Stimulated activated CD8-positive, alpha-beta memory T cell treated with anti-CD3 and anti-CD28 coated beads, Interleukin-12 subunit alpha, Interleukin-12 subunit beta, amount 100 ng/mL, for 24 hours (primary cell): Measurements from ENCODE around the gene PPP1R2C.

Source experiments
- DNase-seq: peaks from one replicate; pipeline ENCODE4 v3.0.0-alpha.2; 2020; ENCODE audit errors: extremely low read depth

PPP1R2C gene

DNA sequence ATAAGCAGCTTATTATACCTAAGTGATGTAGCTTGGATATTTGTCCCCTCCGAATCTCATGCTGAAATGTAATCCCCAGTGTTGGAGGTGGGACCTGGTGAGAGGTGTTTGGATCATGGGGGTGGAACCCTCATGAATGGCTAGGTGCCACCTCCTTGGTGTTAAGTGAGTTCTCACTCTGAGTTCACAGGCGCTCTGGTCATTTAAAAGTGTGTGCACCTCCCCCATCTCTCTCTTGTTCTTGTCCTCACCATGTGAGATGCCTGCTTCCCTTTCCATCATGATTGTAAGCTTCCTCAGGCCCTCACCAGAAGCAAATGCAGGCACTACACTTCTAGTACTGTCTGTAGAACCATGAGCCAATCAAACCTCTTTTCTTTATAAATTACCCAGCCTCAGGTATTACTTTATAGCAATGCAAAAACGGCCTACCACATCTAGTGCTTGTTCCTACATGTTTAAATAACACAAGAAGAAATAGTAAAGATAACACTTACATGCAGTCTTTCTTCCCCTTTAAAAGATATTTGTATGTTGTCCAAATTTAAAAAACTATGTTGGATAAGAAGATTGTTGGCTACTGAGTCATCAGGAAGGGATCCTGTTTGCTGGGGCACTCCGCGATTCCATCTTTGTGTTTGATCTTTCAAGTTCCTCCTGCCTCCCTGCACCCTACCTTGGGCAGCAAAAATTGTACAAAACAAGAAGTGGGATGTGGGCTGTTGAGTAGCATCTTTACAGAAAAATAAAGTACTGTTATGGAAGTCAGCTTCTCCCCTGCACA, 29.7 kb downstream of the PPP1R2C start:
- DNase-seq: no peak

- DNase-seq: no peak
Observed at GRCh38 chrX:42746606-42747005, 31.4 kb downstream of the PPP1R2C start.

GRCh38 chrX:42740456-42740855, 37.5 kb downstream of the PPP1R2C start:
- no peak for DNase-seq

DNA sequence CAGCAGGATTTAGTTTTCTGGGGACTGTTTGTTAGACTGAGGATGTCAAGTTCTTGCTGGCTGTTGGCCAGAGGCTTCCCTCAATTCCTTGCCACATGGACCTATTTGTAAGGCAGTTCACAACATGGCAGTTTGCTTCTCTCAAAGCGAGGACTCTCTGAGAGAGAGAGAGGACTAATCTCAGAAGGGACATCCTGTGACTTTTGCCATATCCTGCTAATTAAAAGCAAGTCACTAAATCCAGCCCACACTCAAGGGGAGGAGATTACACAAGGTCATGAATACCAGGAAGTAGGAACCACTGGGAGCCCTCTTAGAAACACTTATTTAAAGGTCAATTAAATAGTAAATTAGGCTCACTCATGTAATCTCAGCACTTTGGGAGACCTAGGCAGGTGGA, 38.2 kb downstream of the PPP1R2C start:
- DNase-seq: no peak

DNA sequence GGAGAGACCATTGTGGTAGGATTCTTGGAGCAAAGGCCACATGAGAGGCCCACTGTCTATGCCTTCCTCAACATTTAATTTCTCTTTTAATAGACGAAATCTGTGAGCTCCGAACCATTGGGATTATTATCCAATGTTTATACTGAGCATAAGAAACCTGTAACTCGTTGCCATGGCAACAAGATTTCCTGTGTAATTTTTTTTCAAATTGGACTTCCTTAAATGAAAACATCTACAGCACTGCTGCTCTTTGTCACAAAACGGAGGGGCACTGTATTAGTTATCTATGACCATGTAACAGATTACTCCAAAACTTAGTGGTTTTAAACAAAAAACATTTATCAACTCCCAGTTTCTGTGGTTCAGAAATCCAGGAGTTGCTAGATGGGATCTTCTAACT, 38.7 kb downstream of the PPP1R2C start:
- DNase-seq: no peak

- DNase-seq: no peak
Observed at GRCh38 chrX:42738552-42738951, 39.4 kb downstream of the PPP1R2C start.

DNA sequence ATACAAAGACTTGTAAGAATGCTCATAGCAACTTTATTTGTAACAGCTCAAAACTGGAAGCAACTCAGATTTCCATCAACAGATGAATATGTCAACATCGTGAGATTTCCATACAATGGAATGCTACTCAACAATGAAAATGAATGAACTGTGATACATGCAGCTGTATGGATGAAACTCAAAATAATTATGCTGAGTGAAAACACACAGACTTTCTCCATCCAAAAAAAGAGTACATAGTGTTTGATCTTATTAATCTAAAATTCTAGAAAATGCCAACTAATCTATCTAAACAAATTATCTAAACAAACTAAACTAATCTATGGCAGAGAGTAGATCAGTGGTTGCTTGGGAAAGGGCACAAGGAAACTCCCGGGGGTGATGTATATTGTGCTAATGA, 42.7 kb downstream of the PPP1R2C start:
- no peak for DNase-seq

GRCh38 chrX:42732506-42732905, 45.5 kb downstream of the PPP1R2C start:
- DNase-seq: no peak
